SHP77 treated with DMSO at 0.1 percent for 48 hours (cell line): ENCODE data around the gene MAP7D1.

Source experiments
- DNase-seq: peaks from one replicate; lab custom pipeline; 2025; lab: John Stamatoyannopoulos, UW

MAP7D1 gene

GRCh38 chr1:36155408-36156328, at the start of gene MAP7D1:
TSS of gene MAP7D1 (plus strand) at chr1:36156160. CDS start at chr1:36156418, 258 bp downstream.
- DNase-seq, result no peak

GRCh38 chr1:36106269-36106668, 49.7 kb upstream of the MAP7D1 start:
- DNase-seq, result no peak

- DNase-seq, result no peak
Observed at GRCh38 chr1:36107394-36107793, 48.6 kb upstream of the MAP7D1 start.

GRCh38 chr1:36108314-36108713, 47.6 kb upstream of the MAP7D1 start:
- peak; percentile 46 for DNase-seq

- DNase-seq, result no peak
Observed at GRCh38 chr1:36109041-36109679, 46.8 kb upstream of the MAP7D1 start.

DNA sequence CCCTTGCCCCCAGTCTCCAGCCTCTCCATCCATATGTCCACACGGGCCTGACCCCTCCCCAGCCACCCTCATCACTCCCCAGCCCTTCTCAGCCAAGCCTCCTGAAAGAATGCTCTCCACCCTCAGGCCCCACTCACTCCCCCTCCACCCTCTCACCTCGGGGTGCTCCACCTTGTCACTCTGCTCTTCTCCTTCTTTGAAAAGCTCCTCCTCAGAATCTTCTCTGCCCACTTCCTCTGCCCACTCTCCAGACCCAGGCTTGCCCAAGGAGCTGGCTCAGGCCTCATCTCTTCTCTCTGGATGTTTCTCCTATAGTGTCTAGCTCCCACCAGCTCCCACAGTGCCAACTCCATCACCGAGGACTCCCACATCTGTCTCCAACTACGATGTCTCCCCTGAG, 44.8 kb upstream of the MAP7D1 start:
- no peak for DNase-seq

DNA sequence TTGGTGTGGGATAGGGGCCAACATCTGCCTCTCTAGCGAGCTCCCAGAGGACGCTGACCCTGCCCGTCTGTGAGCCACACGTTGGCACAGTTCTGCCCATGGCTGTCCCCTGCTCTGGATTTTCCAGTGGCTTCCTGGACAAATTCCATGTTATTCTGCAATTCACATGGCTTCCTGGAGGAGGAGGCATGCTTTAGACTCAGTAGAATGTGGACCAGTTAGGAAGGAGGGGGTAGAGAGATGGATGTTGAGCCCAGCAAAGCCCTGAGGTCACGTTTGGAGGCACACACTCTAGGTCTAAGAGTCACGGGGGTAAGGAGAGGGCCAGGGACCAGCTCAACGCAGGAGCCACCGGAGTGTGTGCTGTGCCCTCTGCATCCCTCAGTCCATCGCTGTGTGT, 43.1 kb upstream of the MAP7D1 start:
- DNase-seq, result no peak

GRCh38 chr1:36114371-36114770, 41.6 kb upstream of the MAP7D1 start:
- no peak for DNase-seq

DNA sequence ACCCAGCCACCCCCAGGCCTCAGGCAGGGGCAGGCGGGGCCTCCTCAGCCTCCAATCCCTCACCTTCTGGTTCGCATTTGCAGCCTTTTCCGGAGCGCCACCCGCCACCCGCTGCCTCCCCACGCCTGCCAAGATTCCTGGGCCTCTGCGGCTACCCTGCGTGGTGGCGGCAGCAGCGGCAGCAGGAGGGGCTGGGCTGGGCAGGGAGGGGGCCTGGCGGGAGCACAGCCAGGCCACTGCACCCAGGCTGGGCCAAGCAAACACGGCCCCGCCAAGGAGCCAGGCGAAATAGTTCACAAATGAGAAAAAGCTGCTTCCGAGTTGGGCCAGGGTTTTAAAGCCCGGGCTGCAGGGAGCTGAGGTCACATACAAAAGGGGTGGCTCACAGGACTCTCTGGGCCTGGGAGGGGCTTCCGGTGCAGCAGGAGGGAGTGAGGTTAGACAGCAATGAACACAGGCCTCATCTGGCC, 40.7 kb upstream of the MAP7D1 start:
- DNase-seq, result no peak

GRCh38 chr1:36115931-36116330, 40.0 kb upstream of the MAP7D1 start:
- no peak for DNase-seq

- DNase-seq, result no peak
Observed at GRCh38 chr1:36116901-36117300, 39.1 kb upstream of the MAP7D1 start.

GRCh38 chr1:36118447-36119204, 37.3 kb upstream of the MAP7D1 start:
- DNase-seq, result no peak

GRCh38 chr1:36119456-36119855, 36.5 kb upstream of the MAP7D1 start:
- DNase-seq, result no peak

GRCh38 chr1:36122062-36123030, 33.6 kb upstream of the MAP7D1 start:
- no peak for DNase-seq

- DNase-seq, result no peak
Observed at GRCh38 chr1:36123356-36123755, 32.6 kb upstream of the MAP7D1 start.

DNA sequence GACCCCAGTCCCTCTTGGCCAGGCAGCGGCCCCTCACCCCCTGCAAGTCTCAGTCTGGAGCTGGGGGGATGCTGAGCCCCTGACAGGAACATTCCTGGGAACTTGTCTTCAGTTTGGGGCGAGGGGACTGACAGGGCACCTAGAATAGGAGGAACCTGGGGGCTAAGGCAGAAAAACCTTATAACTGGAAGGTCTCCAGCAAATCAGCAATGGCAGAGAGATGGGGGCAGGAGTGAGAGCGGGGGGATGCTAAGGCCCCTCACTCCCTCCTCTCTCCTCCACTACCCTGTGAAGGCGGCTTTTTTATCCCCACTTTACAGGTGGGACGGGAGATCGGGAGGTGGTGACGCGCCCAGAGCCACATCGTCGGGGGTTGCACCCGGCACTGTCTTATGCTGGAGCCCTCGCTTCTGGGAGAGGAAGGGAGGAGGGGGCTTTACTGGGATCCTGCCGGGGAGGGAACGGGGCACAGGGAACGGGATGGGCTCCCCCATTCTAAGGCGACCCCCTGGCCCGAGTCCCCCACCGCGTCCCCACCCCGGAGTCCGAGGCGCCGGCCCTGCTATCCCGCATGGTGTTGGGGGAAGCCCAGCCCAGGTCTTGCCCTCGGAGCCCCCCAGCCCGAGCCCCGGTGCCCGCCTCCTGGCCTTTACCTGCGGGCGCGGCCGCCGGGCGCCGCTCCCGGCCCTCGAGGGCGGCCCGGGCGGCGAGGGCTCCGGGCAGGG, 31.4 kb upstream of the MAP7D1 start:
- DNase-seq, result no peak

DNA sequence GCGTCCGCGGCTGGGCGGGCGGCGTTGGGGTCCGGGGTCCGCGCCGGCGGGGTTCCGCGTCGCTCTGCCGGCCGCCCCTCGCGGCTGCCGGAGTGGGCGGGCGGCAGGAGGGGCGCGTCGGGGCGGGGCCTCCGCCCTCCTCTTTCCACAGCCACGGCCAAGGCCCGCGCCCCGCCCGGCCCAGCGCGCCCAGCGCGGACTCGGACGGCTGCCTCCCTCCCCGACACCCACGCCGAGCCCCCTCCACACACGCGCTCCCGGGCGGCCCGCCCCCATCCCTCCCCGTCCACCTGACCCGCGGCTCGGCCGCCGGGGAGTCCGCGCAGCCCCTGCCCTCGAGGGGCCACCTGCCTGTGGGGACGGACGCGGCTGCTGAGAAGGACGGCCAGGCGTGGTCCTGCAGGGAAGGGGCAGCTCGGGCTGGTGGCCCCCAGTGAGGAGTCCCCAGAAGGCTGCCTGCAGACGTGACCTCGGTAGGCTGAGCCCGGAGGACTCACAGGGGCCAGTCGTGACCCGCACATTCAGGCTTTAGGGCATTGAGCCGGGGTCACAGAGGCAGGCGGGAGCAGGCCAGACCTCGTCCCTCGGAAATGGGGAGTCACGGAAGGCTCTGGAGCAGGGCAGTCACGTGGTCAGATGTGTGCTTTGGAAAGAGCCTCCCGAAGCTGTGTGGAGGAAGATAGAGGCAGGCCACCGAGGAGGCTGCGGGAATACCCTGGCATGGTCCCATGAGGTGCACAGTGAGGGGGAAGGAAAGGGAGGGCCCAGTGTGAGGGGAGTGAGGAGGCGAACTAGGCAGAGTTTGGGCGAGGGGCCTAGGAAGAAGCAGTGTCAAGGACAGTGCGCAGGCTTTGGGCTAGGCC, 30.6 kb upstream of the MAP7D1 start, which contains the start of gene COL8A2:
TSS of gene COL8A2 (minus strand) at position 94 of the 863 bp plus-strand sequence. CDS start 24,980 bp downstream, outside the sequence.
- no peak for DNase-seq

DNA sequence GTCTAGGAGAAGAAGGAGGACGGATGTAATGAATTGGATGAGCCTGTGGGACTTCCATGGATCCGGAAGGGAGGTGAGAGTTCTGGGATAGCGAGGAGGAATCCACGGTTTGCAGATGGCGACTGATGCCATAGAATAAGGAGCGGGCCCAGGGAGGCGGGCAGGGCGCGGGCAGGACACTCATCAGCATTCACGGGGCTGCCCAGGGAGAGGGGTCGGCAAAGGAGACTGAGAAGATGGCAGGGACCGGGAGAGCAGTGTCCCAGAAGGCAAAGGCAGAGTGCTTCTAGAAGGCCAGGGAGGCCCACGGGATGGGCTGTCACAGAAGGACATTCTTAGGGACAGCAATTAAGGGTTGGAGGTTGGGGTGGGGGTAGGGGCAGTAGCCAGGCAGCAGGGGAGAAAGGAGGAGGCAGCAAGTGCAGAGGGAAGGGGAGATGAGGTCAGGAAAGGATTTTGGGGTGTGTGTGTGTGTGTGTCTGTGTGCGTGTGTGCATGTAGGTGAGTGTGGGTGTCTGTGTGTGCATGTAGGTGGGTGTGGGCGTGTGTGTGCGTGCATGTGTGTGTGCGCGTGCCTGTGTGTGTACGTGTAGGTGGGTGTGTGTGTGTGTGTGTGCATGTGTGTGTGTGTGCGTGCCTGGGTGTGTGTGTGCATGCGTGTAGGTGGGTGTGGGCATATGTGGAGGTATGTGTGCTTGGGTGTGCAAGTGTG, 29.8 kb upstream of the MAP7D1 start:
- no peak for DNase-seq
